Thyroid gland (tissue), 4 donors: ENCODE data around the gene TNIK.

ENCODE experiments used
- CTCF ChIP-seq, 6 experiments: fragments of 200-600 bp in 3 of 6; fragments of 450-650 bp in 3 of 6; sonication (generic) in 3 of 6; IDR thresholded peaks; one replicate each; pipeline ENCODE4 v1.5.1; 2016 to 2019; ENCODE audit warnings: antibody characterized with exemption in 6 of 6, mild to moderate bottlenecking in 2 of 6, inconsistent platforms in 1 of 6, moderate library complexity in 1 of 6
- POLR2A ChIP-seq, 2 donors: fragments of 450-650 bp; IDR thresholded peaks; one replicate each; pipeline ENCODE4 v1.6.1; 2017; ENCODE audit warnings: antibody characterized with exemption in 2 of 2, mild to moderate bottlenecking in 2 of 2, moderate library complexity in 1 of 2

- TF ChIP-seq CTCF (IDR thresholded peaks at IDR 0.05) (no peak), POLR2A (IDR thresholded peaks at IDR 0.05) (no peak)
Measured at GRCh38 chr3:171365489-171365888, 94.7 kb downstream of the TNIK start.
